Stimulated activated CD4-positive, alpha-beta T cell treated with anti-CD3 and anti-CD28 coated beads, Interleukin-15, amount 100 ng/mL, for 24 hours (primary cell): Measurements from ENCODE around the gene ZFHX3.
"Not testable (repeated sequence)": the region's sequence is repeated elsewhere in the genome, so short reads cannot be mapped to it uniquely, and the experiment has no call there.

ENCODE experiments used
- DNase-seq: peaks from one replicate; pipeline ENCODE4 v3.0.0-alpha.2; 2020

ZFHX3 gene

DNA sequence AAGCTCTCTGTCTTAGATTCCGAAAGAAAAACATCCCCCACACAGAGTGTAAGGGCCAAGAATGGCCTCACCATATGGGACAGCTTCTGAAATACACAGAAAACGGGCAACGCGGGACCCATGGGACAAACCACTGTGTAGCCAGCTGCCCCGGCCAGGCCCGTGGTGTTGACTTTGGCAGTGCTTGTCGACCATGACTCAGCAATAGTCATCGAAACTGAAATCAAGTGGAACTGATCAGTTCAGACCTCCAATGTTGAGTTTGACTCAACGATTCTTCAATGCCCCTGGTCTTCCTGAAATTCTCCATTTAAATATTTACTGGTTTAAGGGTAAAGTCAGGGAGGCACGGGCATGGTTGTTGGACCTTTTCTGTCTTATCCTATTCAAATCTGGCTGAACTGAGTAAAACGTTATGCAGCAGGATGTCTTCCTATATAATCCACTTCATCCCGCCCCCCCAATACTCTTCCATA lies 27.5 kb downstream of the ZFHX3 start:
- no peak for DNase-seq

DNA sequence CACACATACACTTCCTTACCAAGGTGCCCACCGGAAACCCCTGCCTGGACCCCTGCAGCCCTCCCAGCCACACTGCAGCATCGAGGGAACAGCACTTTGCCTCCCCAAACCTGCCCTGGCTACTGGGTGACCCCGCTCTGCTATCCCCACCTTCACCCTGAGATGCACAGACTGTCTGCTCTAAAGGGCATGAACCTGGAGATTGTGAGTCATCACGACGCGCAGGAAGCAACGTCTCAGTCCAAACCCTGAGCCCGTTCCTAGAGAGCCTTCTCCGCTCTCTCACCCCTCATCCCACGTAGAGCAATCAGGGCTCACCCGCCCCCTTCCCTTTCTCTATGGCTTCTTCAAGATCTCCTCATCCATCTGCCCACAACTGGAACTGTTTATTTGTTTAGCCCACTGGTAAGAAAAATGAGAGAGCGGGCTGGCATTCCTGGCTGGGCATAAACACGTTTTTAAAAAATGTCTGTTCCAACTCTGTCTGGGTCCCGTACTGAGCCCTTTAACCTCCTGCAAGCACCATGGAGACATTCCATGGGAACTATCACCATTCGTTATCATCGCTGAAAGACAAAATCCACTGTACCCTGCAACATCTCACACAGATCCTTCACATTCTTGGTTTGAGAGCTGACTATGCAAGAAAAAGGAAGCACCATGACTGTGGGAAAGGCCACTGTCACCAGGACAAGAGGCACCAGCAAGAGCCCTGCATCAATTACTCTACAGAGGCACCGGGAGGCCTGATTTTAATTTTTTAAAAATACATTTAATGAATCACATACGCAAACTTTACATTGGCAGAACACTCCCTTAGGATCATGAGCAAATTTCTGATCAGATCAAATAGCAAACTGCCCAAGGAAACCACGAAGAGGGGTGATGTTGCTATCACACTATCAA lies 28.2 kb downstream of the ZFHX3 start:
- no peak for DNase-seq

DNA sequence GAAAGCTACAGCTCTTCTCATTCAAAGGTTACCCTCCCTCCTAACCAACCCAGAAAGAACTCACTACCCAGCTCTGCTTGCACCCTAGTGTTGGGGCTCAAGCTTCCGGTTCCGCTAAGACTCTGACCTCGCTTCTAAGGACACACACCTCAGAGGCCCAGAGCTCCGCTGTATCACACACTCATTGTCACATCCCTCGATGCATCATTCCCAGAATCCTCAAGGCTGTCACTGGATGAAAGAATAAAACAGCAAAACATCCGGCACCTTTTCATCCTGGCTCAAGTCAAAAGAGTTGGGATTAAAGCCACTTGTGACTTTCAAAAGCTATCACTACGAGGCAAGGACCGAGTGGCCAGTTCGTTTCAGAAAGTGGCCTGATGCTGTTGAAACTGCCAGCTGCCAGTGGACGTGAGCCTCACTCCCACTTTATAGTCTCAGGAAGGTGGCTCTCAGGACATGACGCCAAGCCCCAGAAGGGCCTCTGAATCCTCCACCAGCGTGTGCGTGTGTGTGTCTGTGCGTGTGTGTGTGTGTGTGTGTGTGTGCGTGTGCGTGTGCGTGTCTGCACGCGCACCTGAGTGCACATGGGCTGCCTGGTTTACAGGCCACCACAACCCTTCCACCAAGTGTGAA lies 29.0 kb downstream of the ZFHX3 start:
- no peak for DNase-seq

DNA sequence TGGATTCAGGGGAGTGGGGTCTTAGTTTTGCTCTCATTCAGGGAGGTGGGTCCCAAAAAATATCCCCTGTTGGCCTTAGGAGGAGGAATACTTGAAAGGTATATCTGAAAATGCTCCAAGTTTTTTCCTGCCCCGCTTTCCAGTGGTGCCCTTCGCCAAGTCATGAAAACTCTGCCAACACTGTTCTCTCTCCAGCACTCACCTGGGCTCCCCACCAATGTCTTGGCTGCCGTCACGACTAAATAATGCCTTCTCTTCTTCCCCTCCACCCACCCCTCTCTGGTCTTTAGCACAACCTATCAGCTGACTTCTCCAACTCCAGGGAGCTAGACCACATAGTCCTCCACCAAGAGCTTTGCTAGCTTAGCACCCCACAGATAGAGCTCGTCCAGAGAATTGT lies 30.6 kb downstream of the ZFHX3 start:
- no peak for DNase-seq

DNA sequence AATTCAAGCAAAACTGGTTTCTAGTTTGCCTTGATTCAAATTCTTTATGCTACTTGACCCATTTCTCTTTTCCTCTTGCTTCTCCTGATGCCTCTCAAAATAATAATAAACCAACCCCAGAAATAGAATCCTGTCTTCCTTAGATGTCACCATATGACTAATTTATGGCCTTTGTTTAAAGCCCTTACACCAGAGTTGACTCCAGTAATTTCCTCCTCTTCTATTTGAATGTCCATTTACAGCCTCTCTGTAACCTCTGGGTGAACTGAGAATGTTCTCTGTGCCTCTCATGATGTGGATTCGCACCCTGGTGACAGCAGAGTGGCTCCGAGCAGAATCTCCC lies 31.5 kb downstream of the ZFHX3 start:
- DNase-seq, result no peak

DNA sequence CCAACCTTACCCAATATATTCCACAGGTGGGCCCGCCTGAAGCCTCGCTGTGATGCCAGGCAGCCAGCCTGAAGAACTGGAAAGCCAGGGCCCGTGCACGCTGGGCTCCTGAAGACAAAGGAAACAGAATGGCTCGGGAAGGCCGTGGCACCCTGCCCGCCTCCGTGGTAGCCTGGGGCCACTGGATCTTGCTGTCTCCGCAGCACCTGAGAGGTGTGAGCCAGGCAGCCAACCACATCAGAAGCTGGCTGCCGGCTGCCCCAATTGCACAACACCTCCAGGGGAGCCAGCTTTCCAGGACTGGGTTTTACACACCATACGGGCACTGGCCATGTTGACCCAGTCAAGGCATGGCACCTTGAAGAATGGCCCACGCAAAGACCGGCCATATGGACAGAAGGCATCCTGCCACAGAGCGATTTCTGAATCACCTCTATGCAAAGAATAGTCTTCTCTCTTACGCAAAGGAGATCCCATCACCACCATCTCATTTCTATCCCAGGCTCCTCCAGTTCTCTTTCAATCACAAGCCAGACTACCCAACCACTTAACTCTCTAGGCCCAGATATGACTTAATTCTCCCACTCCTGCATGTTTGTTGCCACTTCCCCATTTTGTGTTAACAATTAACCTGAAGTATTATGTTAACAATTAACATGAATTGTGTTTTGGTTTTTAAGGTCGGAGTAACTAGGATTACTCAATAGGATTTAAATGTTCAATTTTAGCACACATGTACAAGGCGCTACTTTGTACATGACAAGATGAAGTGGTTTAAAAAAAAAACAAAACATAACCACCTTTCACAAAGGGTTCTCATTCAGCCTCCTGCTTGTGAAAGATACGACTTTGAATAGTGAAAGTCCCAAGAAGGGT lies 32.1 kb downstream of the ZFHX3 start:
- DNase-seq, result no peak

DNA sequence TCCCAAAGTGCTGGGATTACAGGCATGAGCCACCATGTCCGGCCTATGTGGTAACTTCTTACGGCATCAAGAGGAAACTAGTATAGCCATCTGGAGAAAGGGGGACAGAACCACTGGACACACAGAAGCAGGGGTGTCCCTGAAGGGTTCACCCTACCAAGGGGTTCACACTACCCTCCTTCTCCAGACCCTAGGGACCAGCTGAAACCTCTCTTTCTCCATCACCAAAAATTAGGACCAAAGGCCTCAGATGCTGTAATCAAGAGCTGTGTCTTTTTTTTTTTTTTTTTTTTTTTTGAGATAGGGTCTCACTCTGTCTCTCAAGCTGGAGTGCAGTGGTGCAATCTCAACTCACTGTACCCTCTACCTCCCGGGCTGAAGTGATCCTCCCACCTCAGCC lies 33.2 kb downstream of the ZFHX3 start:
- no peak for DNase-seq

DNA sequence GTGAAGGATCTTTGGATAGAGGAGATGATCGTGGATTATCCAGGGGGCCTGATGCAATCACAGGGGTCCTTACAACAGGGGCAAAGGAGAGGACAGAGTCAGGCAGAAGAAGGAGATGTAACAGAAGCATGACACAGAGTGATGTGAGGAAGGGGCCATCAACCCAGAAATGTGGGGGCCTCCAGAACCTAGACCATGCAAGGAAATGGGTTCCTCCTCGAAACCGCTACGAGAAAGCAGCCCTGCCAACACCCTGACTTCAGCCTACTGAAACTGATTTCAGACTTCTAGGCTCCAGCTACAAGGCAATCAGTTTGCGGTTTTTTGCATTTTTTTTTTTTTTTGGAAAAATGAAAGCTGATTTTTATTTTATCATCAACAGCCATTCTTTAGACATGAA lies 34.0 kb downstream of the ZFHX3 start:
- no peak for DNase-seq

DNA sequence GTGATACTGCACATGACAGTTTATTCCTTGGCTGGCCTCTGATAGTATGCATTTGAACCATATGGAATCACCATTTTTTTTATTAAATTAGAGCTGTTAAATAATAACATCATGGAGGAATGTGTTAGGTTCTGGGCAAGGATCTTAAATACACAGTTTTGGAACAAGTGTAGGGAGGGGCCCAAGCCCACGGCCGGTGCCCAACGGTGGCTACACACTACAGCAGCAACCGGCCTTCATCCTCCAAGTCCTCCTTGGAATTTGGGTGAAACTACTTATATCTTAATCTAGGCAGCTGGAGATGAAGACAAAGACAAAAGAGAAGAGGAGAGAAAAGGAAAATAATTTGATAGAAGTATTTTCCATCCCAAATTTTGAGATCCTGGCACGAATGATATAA lies 35.6 kb downstream of the ZFHX3 start:
- no peak for DNase-seq

DNA sequence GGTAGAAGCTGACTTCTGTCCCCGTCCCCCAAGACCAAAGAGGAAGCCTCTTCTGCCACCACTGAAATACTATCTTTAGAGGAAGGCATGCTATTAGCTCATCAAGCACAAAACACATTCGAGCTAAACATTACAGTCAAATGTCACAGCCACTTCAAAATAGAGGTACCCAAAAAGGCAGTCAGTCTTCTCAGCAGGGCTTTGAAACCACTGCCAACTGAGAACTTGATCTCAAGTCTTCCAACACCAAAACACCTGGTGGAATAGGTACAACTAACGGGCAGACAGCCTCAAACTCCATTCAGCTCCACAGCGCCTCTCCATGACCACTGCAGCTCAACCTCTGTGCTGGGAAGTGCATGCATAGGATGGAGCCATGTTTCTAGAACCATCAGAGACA lies 36.0 kb downstream of the ZFHX3 start:
- no peak for DNase-seq

DNA sequence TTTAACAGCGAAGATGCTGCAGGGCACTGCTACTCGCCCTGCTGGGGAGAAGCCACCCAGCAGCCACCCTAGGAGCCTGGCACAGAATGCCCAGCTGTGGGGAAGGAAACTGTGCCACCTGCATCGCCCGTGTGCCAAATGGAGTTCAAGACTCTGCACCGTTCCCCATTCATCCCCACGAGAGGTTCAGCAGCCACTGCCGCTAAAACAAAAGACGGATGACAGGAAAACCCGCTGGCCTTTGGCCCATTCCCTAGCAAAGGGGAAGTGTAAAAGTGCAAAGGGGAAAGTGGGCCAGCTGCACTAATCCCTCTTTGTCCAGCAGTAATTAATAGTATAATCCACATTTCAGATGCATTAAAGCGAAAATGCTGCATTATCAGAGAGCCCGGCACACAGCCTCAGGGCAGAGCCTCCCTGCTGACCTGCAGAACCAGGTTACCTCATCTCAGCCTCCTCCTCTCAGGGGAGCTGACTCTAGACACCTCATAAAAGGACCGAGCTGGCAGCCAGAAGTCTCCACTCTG lies 37.7 kb downstream of the ZFHX3 start:
- DNase-seq, result no peak

DNA sequence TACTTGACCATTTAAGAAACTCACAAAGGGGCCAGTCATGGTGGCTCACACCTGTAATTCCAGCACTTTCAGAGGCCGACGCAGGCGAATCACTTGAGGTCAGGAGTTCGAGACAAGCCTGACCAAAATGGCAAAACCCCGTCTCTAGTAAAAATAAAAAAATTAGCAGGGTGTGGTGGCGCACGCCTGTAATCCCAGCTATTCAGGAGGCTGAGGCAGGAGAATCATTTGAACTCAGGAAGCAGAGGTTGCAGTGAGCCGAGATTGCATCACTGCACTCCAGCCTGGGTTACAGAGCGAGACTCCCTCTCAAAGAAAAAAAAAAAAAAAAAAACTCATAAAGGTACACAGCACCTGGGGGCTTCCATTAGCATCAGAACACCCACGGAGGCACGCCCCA lies 38.2 kb downstream of the ZFHX3 start:
- DNase-seq, result not testable (repeated sequence)

DNA sequence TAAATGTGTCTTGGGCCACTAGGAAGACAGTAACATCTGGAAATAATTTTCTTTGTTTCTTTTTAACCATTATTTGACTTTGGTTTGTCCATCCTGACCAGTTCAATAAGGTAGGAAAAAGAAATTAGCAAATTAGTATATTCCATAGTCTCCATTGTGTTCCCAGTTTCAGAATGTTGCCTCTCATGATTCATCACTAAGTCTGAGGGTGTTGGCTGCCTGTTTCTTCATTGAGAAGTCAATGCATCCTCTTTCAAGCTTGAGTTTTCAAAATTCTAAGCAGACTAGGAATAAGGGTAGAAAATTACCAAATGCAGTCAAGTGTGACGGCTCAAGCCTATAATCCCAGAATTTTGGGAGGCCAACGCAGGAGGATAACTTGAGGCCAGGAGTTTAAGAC lies 41.9 kb downstream of the ZFHX3 start:
- no peak for DNase-seq

DNA sequence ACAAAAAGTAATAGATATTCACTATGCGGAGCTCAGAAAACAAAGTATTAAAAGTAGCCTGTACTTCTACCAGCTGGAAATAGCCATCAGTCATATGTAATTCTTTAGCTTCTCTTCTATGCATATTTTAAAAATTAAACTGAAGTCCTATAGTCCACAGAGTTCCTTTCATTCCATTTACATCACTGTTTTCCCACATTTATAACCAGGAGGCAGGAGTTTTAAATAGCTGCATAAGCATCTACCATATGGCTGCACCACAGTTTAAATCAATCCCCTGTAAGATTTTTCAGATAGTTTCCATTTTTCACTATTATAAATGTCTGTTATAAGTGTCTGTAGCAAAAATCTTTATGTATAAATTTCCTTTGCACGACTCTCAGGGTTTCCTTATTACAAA lies 45.1 kb downstream of the ZFHX3 start:
- no peak for DNase-seq

DNA sequence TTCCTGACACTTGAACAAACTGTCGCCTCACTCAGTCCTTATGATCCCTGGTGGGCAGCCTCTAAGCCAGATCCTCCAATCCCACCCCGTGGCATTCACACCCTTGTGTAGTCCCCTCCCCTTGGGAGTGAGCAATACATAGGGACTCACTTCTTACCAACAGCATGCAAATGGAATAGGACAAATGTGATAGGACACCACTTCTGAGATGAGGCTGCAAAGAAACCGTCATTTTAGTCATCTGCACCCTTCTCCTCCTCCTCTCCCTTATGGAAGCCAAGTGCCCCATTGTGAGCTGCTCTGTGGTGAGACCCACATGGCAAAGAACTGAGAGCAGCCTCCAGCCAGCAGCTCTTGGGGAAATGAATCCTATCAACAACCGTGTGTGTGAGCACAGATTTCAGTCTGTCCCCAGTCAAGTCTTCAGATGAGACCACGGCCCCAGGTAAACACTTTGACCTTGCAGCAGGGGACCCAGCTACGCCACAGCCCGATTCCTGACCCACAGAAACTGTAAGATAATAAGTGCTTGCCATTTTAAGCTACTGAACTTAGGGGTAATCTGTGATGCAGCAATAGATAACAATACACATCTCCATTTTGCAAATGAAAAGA lies 46.9 kb downstream of the ZFHX3 start:
- DNase-seq, result no peak

DNA sequence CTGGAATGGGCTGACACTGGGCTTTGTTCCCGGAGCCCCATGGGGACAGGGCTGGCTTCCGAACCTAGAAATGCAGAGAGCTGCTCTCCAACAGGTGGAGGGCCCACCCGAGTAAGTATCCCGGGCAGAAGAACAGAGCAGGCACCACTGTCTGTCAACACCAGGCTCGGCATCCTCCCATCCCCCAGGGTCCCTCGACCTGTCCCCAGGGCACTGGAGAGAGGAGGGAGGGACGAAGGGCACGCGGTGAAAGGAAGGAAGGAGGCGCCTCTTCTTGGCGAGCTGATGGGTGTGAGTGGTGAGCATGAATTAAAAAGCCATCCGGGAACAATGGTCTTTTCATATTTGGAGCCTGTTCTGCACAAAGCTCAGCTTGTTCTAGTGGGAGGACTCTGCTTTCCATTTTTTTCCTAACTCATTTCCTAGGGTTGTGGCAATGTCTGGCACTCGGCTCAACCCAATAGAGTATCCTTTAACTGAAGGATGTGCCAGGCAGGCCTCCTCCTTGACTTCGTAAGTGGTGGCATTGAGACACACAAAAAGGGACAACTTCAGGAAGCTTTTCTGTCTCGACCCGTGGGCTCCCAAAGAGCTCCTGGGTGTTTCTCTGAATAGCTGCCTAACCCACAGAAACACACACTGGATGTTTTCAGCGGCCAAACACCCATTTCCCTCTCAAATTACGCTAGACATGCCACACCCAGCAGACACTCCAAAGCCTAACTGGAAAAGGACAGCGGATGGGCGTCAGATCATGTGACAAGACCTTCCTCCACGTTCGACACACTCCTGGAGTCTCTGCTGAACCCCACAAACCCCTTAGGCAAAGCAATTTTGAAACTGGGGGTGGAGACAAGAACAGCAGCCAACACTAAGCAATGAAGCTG lies 47.7 kb downstream of the ZFHX3 start:
- DNase-seq, result no peak

DNA sequence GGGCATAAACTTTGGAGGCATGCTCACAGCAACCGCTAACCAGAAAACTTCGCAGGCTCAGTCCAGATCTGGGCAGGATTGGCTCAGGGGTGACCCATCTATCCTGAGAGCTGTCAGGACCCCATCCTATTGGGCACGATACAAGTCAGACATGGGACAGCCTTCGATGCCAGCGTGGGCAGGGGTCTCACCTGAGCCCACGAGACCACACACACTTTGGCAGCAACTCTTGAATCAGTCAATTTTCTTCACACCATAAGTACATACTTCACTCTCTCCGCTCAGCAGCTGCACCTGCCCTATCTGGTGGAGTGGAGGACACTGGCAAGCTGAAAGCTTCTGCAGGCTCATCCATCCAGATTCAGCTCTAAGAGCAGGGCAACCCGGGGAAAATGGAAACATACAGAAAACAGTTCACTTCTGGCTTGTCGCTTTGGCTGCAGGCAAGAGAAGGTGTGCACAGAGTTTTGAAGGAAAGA lies 48.3 kb downstream of the ZFHX3 start:
- no peak for DNase-seq

DNA sequence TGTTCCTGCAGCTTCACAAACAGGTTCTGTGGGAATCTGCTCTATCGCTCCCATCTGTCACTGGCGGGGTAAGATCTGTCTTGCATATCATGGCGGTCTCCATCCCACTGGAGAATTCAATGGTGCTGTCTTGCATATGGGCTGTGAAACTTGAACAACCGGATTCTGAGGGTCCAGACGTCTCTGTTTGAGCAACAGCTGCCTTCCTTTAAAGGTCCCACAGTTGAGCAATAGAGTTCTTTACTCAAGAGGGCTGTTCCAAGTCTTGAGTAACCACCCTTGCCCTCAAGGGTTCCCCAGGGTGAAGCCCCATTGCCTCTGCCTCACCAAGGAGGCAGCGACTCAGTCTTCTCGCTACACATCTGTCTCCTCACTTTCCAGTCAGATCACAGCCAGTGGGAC lies 50.8 kb downstream of the ZFHX3 start:
- DNase-seq, result no peak

DNA sequence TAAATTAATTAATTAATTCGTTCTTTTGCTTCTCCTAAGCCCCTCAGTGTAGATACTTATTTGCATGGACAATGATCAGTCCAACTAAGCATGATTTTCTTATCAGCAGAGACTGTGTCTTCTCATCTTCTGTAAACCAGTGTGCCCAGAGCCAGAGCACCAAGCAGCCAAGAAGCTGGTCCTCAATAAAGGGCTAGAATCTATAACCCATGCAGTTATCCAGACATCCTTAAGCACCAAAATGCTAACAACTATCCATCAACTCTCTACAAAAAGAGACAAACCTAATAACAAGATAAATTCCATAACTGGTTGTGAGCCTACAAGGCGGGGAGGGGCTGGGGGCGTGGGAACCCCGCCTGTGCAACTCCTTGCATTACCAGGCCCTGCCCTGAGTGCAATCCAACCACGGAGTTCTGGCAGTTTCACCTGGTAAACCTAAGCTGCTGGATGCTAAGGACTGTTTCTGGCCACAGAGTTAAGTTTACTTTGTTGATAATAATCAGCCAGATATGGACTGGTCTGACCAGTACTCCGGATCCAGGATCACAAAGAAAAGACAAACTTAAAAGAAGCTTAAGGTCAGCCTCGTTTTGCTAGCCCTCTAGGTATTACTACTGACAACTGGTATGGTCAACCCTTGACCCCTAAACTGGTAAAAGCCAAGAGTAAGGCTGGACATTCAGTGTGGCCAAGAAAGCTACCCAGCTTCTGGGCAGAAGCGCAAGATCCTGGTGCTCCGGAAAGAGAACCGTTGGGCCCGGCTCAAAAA lies 51.5 kb downstream of the ZFHX3 start:
- no peak for DNase-seq

DNA sequence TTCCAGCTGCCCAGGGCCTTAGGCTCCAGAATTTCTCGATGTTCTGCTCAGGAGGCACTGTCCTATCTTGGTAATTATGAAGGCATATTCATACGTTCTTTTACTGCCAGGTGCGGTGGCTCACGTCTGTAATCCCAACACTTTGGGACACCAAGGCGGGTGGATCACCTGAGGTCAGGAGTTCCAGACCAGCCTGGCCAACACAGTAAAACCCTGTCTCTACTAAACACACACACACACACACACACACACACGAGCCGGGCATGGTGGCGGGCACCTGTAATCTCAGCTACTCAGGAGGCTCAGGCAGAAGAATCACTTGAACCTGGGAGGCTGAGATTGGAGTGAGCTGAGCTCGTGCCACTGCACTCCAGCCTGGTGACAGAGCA lies 52.1 kb downstream of the ZFHX3 start:
- not testable (repeated sequence) for DNase-seq
